ENCODE results near the gene CPSF6. TPM values are rescaled to one million over a fixed set of nuclear protein-coding genes. Genes with fewer than 3 reads are reported as not detected.
A peak's percentile ranks its signal among the peaks of the same experiment; 100 is the strongest.

Gene CPSF6
- total RNA-seq, 4 donors from 2014 or later = 17.6 to 49.2 (median 29.0) TPM

GRCh38 chr12:69243099-69244084 lies 4.0 kb downstream of the CPSF6 start:
- intact Hi-C loops (cut with DNase I) = no loop called here
- H3K9me3 ChIP-seq = no peaks in the 10 kb centered on the region
- no peaks in the 10 kb centered on the region for H3K36me3 ChIP-seq
- no peak overlapping the region for H3K4me3 ChIP-seq
- no peak overlapping the region for H3K27ac ChIP-seq (replicated peaks in 1 of 4)
- TF ChIP-seq POLR2A (IDR thresholded peaks at IDR 0.05; ENCODE audit: low read depth) (no peak), POLR2AphosphoS5 (IDR thresholded peaks at IDR 0.05) (no peak), EP300 (IDR thresholded peaks at IDR 0.05) (no peak)
- TF ChIP-seq, protein P1, sequence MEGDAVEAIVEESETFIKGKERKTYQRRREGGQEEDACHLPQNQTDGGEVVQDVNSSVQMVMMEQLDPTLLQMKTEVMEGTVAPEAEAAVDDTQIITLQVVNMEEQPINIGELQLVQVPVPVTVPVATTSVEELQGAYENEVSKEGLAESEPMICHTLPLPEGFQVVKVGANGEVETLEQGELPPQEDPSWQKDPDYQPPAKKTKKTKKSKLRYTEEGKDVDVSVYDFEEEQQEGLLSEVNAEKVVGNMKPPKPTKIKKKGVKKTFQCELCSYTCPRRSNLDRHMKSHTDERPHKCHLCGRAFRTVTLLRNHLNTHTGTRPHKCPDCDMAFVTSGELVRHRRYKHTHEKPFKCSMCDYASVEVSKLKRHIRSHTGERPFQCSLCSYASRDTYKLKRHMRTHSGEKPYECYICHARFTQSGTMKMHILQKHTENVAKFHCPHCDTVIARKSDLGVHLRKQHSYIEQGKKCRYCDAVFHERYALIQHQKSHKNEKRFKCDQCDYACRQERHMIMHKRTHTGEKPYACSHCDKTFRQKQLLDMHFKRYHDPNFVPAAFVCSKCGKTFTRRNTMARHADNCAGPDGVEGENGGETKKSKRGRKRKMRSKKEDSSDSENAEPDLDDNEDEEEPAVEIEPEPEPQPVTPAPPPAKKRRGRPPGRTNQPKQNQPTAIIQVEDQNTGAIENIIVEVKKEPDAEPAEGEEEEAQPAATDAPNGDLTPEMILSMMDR (IDR thresholded peaks at IDR 0.05) = no peak
- 71% methylated on average over 7 of the region's 7 CpGs for WGBS
- peaks cover 43 to 84% (median 74%) of the 10 kb centered on the region in 4 donors for H3K4me1 ChIP-seq
- DNase-seq (ENCODE audit: extremely low spot score) = no peak
- no peaks in the 10 kb centered on the region for H3K27me3 ChIP-seq

DNA sequence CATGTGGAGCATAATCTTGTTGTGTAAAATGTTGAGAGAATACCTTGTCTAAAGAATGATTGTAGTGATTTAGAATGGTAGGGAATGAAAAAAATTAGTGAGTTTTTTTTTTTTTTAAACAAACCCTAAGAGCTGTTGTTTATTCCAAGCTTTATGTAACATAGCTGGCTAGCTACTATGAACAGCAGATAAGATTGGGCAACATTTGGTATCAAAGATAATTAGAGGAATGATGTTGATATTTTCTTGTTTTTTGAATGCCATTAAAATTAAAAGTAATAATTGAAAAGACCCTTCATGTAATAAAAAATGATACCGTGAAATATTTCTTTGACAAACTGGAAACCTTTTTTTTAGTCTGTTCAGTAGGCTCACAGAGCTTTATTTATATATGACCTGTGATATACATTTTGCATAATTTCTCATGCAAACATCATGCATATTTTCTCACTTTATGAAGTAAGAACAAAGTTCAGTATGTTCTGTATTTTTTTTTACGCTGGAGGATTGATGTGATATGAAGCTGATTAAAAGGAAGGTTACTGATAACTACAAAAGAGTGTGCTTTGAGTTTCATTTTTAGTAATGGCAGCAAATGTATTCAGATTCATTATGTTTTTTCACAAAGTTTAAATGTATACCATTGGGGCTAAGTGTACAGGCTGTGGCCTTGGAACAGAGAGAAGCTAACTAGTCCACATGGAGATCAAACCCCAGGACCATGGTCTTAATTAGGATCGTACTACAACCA lies 8.1 kb downstream of the CPSF6 start:
- DNase-seq (ENCODE audit: extremely low spot score) = no peak
- WGBS = 87% methylated on average over 3 of the region's 3 CpGs
- intact Hi-C loops (cut with DNase I) = no loop called here
- Histone ChIP-seq H3K36me3 (no peaks in the 10 kb centered on the region), H3K9me3 (no peaks in the 10 kb centered on the region), H3K4me1 (peaks cover 30 to 75% (median 67%) of the 10 kb centered on the region in 4 donors), H3K4me3 (no peak overlapping the region), H3K27ac (replicated peaks in 1 of 4) (no peak overlapping the region), H3K27me3 (no peaks in the 10 kb centered on the region)
- TF ChIP-seq POLR2AphosphoS5 (IDR thresholded peaks at IDR 0.05) (no peak), EP300 (IDR thresholded peaks at IDR 0.05) (no peak), POLR2A (IDR thresholded peaks at IDR 0.05; ENCODE audit: low read depth) (no peak)
- TF ChIP-seq, protein P1 (IDR thresholded peaks at IDR 0.05) = no peak

GRCh38 chr12:69252033-69252432 lies 12.7 kb downstream of the CPSF6 start:
- Histone ChIP-seq H3K4me3 (no peak overlapping the region), H3K36me3 (peaks cover 0 to 24% (median 21%) of the 10 kb centered on the region in 4 donors), H3K4me1 (peaks cover 14 to 40% (median 36%) of the 10 kb centered on the region in 4 donors), H3K9me3 (no peaks in the 10 kb centered on the region), H3K27me3 (no peaks in the 10 kb centered on the region), H3K27ac (replicated peaks in 1 of 4) (no peak overlapping the region)
- TF ChIP-seq, protein P1 (IDR thresholded peaks at IDR 0.05) = no peak
- no peak for TF ChIP-seq POLR2A (IDR thresholded peaks at IDR 0.05; ENCODE audit: low read depth)
- no peak for TF ChIP-seq EP300 (IDR thresholded peaks at IDR 0.05)
- no peak for TF ChIP-seq POLR2AphosphoS5 (IDR thresholded peaks at IDR 0.05)
- no peak for DNase-seq (ENCODE audit: extremely low spot score)
- WGBS = 17% methylated on average over 1 of the region's 1 CpG
- intact Hi-C loops (cut with DNase I) = no loop called here

DNA sequence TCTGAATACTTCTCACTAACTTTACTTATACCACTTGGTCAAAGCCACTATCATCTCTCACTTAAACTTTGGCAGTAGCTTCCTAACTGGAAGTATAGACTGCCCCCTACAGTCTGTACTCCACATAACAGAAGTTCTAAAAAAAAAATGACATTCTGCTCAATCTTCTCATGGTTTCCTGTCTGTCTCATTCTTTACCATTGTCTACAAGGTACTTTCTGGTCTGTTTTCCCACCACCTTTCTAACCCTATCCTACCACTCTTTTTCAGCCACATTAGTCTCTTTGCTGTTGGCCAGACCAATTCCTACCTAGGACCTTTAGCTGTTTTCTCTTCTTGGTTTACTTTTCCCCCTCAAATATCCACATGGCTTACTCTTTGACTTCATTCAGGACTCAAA lies 14.7 kb downstream of the CPSF6 start:
- Histone ChIP-seq H3K27me3 (no peaks in the 10 kb centered on the region), H3K36me3 (peaks cover 15 to 44% (median 41%) of the 10 kb centered on the region in 4 donors), H3K4me3 (no peak overlapping the region), H3K4me1 (peaks cover 8 to 22% (median 19%) of the 10 kb centered on the region in 4 donors), H3K27ac (replicated peaks in 1 of 4) (no peak overlapping the region), H3K9me3 (no peaks in the 10 kb centered on the region)
- no peak for DNase-seq (ENCODE audit: extremely low spot score)
- TF ChIP-seq POLR2A (IDR thresholded peaks at IDR 0.05; ENCODE audit: low read depth) = no peak
- TF ChIP-seq, protein P1 (IDR thresholded peaks at IDR 0.05) = peak; percentile 49 to 68 (median 60)
- no peak for TF ChIP-seq POLR2AphosphoS5 (IDR thresholded peaks at IDR 0.05)
- intact Hi-C loops (cut with DNase I) = no loop called here
